ENCODE data around the gene C2CD2.

The C2CD2 gene

DNA sequence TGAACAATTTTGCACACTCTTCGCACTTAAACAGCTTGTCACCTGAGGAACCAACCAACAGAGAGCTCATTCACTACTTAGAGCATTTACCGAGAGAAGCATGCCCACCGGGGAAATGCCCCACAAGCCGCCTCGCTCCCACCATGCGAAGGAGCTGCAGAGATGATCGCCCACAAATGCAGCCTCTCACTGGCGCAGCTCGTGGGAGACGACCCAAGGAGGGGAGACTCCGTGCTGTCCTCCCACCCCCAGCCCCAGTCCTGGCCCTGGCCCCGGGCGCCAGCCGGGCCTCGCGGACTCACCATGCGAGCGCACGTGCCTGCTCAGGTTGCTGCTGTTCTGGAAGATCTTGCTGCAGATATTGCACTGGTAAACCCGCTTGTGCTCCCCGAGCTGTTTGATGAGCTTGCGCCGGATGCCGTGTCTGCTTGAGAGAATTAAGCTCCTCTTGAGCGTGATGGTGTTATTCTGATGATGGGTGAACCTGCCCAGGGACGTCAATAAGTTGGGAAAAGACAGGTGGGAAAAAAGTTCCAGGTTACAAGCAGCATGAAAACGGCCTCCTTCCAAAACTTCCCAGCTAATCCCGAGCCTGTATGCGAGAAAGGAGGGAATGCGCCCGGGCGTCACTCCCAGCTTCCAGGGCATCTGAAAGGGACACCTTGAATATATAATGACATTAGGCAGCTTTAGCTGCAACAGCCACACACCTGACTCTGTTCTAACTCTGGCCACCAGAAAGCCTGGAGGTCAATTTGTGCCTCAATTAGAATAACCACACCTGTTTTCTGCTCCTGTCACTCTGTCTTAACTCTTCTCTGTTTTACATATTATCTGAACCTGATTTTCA lies 117.4 kb downstream of the C2CD2 start:
- DNase-seq, result no peak

DNA sequence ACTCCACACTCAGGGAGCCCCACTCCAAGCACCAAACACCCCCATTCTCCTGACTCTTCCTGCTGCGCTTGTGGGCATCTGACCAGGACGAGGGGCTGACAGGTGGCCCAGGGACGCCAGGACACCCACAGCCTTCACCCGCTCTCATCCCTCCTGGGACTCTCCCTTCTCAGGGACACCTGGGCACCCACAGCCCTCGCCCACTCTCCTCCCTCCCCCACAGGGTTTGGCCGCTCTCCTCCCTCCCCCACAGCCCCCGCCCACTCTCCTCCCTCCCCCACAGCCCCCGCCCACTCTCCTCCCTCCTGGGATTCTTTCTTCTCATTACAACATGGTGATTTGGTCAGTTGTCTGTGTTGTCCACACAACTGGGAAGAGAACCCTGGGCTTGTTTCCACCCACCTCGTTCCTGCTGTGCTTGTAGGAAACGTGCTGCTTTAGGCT lies 118.1 kb downstream of the C2CD2 start:
- DNase-seq, result no peak

Data from inflammatory macrophage treated with lipopolysaccharide for 1 hour (primary cell).